ENCODE results near the gene ARHGAP22. TPM values are rescaled to one million over a fixed set of nuclear protein-coding genes. Genes with fewer than 3 reads are reported as not detected.

Gene ARHGAP22
- total RNA-seq, 1 donor: 22.9 TPM

DNA sequence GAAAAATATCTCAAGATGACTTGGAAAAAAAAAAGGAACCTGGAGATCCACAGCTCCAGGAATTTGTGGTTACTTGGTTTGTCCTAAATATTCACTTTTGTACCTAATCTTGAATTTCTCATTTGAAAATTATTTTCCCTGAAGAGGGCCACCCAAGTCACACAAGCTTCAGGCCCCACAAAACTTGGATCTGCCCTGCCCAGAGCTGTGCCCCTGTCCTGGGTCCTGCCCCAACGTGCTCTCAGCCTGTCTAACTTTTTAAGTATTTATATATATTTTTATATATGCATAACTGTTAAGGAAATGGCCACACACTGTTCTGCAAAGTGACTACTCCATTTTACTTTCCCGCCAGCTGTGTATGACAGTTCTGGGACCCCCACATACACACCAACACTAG, 123.5 kb downstream of the ARHGAP22 start:
- DNase-seq (ENCODE audit: low read depth): no peak
- no peak for TF ChIP-seq CTCF (IDR thresholded peaks at IDR 0.05; ENCODE audit: insufficient read depth, low read depth, low read length)
- H3K4me3 ChIP-seq (ENCODE audit: low read depth, low read length): no peak overlapping the region

- DNase-seq (ENCODE audit: low read depth): no peak
- no peak for TF ChIP-seq CTCF (IDR thresholded peaks at IDR 0.05; ENCODE audit: insufficient read depth, low read depth, low read length)
- no peak overlapping the region for H3K4me3 ChIP-seq (ENCODE audit: low read depth, low read length)
These were observed 124.2 kb downstream of the ARHGAP22 start for GRCh38 chr10:48480397-48481374.

DNA sequence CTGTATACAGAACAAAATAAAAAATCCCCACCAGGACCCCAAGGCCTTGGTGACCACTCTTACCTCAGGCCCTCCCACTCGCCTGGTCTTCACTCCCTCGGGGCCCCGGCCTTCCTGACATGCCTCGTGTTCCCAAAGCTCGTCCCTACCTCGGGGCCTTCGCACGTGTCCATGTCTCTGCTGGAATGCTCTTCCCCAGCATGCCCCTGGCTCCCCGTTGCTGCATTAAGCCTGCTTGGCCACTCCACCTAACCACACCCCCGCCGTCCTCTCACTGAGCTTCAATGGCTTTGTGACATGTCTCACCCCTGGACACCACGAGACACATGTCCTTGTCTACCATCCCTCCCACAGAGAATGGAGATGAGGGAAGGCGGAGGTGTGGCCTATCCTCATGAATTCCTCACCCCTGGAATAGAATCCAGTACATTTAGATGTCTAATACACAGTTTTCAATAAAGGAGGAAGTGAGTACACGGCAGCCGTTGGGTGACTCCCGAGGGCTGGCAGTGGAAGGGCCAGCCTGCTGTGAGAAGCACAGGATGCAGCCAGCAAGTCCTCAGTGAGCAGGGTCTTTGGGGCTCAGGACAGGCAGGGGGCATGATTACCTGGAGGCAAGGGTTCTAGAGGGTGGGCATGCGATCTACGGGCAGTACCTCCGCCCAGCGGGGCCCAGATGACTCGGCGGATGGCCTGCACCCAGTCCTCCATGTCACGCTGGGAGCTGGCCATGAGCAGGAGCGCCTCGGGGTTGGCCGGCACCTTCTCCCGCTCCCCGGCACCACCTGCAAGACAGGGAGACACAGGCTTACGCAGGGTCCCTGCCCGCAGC, 125.7 kb downstream of the ARHGAP22 start:
- H3K4me3 ChIP-seq (ENCODE audit: low read depth, low read length): no peak overlapping the region
- no peak for TF ChIP-seq CTCF (IDR thresholded peaks at IDR 0.05; ENCODE audit: insufficient read depth, low read depth, low read length)
- no peak for DNase-seq (ENCODE audit: low read depth)

DNA sequence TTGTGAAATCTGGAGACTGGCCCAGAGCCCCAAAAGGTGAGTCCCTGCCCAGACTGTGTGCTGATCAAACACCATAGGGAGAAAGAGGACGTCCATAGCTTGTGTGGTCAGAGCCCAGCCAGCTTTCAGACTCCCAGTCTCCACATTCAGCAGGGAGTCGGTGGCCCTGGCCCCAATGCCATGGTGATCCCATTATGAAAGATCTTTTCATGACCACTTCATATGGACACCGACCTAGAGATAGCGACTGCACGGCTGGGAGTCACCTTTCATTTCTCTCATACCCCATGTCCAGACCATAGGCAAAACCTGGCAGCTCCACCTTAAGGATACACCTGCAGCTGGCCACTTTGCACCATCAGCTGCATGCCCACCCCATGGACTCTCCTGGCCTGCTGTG, 126.4 kb downstream of the ARHGAP22 start:
- no peak overlapping the region for H3K4me3 ChIP-seq (ENCODE audit: low read depth, low read length)
- no peak for TF ChIP-seq CTCF (IDR thresholded peaks at IDR 0.05; ENCODE audit: insufficient read depth, low read depth, low read length)
- DNase-seq (ENCODE audit: low read depth): no peak

DNA sequence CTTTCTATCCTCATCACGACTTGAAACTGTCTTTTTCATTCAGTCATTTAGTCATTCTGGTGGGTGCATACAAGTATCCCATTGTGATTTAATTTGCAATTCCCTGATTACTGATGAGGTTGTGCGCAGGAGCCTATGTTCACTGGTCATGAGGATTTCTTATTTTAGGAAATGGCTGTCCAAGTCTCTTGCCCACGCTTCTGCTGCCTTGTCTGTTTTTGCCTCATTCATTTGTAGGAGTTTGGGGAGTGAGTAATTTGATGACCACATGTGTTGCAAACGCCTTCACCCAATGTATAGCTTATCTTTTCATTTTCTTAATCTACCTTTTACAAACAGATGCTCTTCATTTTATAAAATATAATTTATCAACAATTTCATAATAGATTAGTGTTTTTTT, 127.3 kb downstream of the ARHGAP22 start:
- TF ChIP-seq CTCF (IDR thresholded peaks at IDR 0.05; ENCODE audit: insufficient read depth, low read depth, low read length): no peak
- H3K4me3 ChIP-seq (ENCODE audit: low read depth, low read length): no peak overlapping the region
- no peak for DNase-seq (ENCODE audit: low read depth)

GRCh38 chr10:48477141-48477540, 127.7 kb downstream of the ARHGAP22 start:
- DNase-seq (ENCODE audit: low read depth): no peak
- TF ChIP-seq CTCF (IDR thresholded peaks at IDR 0.05; ENCODE audit: insufficient read depth, low read depth, low read length): no peak
- no peak overlapping the region for H3K4me3 ChIP-seq (ENCODE audit: low read depth, low read length)
